ENCODE measurements around the gene C6orf89.

The C6orf89 gene

GRCh38 chr6:36964349-36964748, 78.6 kb downstream of the C6orf89 start:
- TF ChIP-seq FOXP2 (optimal IDR thresholded peaks at IDR 0.05; ENCODE audit: borderline replicate concordance, extremely low read depth, extremely low read length, insufficient read depth): no peak
- TF ChIP-seq SIN3A (IDR thresholded peaks at IDR 0.05; ENCODE audit: borderline replicate concordance, insufficient read depth, low read length): no peak
- TF ChIP-seq POLR2AphosphoS5 (IDR thresholded peaks at IDR 0.05; ENCODE audit: low read depth, low read length): no peak
- TF ChIP-seq TAF1 (IDR thresholded peaks at IDR 0.05; ENCODE audit: borderline replicate concordance, insufficient read depth, low read length): no peak
- no peak for TF ChIP-seq REST (IDR thresholded peaks at IDR 0.05; ENCODE audit: insufficient read depth in 1 of 2, low read depth in 2 of 2, low read length in 2 of 2)

GRCh38 chr6:36964908-36965307, 79.2 kb downstream of the C6orf89 start:
- no peak for TF ChIP-seq SIN3A (IDR thresholded peaks at IDR 0.05; ENCODE audit: borderline replicate concordance, insufficient read depth, low read length)
- TF ChIP-seq FOXP2 (optimal IDR thresholded peaks at IDR 0.05; ENCODE audit: borderline replicate concordance, extremely low read depth, extremely low read length, insufficient read depth): no peak
- no peak for TF ChIP-seq REST (IDR thresholded peaks at IDR 0.05; ENCODE audit: insufficient read depth in 1 of 2, low read depth in 2 of 2, low read length in 2 of 2)
- no peak for TF ChIP-seq POLR2AphosphoS5 (IDR thresholded peaks at IDR 0.05; ENCODE audit: low read depth, low read length)
- TF ChIP-seq TAF1 (IDR thresholded peaks at IDR 0.05; ENCODE audit: borderline replicate concordance, insufficient read depth, low read length): no peak

GRCh38 chr6:36967301-36967700, 81.5 kb downstream of the C6orf89 start:
- no peak for TF ChIP-seq FOXP2 (optimal IDR thresholded peaks at IDR 0.05; ENCODE audit: borderline replicate concordance, extremely low read depth, extremely low read length, insufficient read depth)
- no peak for TF ChIP-seq TAF1 (IDR thresholded peaks at IDR 0.05; ENCODE audit: borderline replicate concordance, insufficient read depth, low read length)
- no peak for TF ChIP-seq SIN3A (IDR thresholded peaks at IDR 0.05; ENCODE audit: borderline replicate concordance, insufficient read depth, low read length)
- TF ChIP-seq POLR2AphosphoS5 (IDR thresholded peaks at IDR 0.05; ENCODE audit: low read depth, low read length): no peak
- no peak for TF ChIP-seq REST (IDR thresholded peaks at IDR 0.05; ENCODE audit: insufficient read depth in 1 of 2, low read depth in 2 of 2, low read length in 2 of 2)

GRCh38 chr6:36967757-36968156, 82.0 kb downstream of the C6orf89 start:
- no peak for TF ChIP-seq REST (IDR thresholded peaks at IDR 0.05; ENCODE audit: insufficient read depth in 1 of 2, low read depth in 2 of 2, low read length in 2 of 2)

- no peak for TF ChIP-seq TAF1 (IDR thresholded peaks at IDR 0.05; ENCODE audit: borderline replicate concordance, insufficient read depth, low read length)
- TF ChIP-seq FOXP2 (optimal IDR thresholded peaks at IDR 0.05; ENCODE audit: borderline replicate concordance, extremely low read depth, extremely low read length, insufficient read depth): no peak
- no peak for TF ChIP-seq POLR2AphosphoS5 (IDR thresholded peaks at IDR 0.05; ENCODE audit: low read depth, low read length)
- no peak for TF ChIP-seq SIN3A (IDR thresholded peaks at IDR 0.05; ENCODE audit: borderline replicate concordance, insufficient read depth, low read length)
Observed at GRCh38 chr6:36968266-36968977, 82.7 kb downstream of the C6orf89 start.
